CD1c-positive myeloid dendritic cell (primary cell): Measurements from ENCODE around the gene HDLBP.

Source experiments
- DNase-seq: peaks from one replicate; pipeline ENCODE4 v3.0.0-alpha.2; 2016; ENCODE audit errors: extremely low spot score

HDLBP gene

GRCh38 chr2:241191081-241191480 is 124.4 kb downstream of the HDLBP start:
- no peak for DNase-seq

- DNase-seq = no peak
Observed at GRCh38 chr2:241190291-241190981, 125.0 kb downstream of the HDLBP start.

- DNase-seq = no peak
Observed at GRCh38 chr2:241189856-241190201, 125.6 kb downstream of the HDLBP start.

- no peak for DNase-seq
Observed at GRCh38 chr2:241189093-241189855, 126.2 kb downstream of the HDLBP start.

- DNase-seq = no peak
Observed at GRCh38 chr2:241188361-241189092, 126.9 kb downstream of the HDLBP start, which contains the start of gene ANO7. Gene ANO7, plus strand, starts transcription at chr2:241188677. Its CDS starts 1,387 bp downstream, at chr2:241190064.

- DNase-seq = no peak
Observed at GRCh38 chr2:241187918-241188234, 127.6 kb downstream of the HDLBP start.

- DNase-seq = no peak
Observed at GRCh38 chr2:241187101-241187917, 128.2 kb downstream of the HDLBP start.

- DNase-seq = no peak
Observed at GRCh38 chr2:241185961-241186360, 129.5 kb downstream of the HDLBP start.

- no peak for DNase-seq
Observed at GRCh38 chr2:241184901-241185300, 130.6 kb downstream of the HDLBP start.

GRCh38 chr2:241183221-241183620 is 132.3 kb downstream of the HDLBP start:
- DNase-seq = no peak

GRCh38 chr2:241182531-241183133 is 132.8 kb downstream of the HDLBP start:
- no peak for DNase-seq

- no peak for DNase-seq
Observed at GRCh38 chr2:241182126-241182525, 133.3 kb downstream of the HDLBP start.

GRCh38 chr2:241180495-241180894 is 135.0 kb downstream of the HDLBP start:
- DNase-seq = no peak

GRCh38 chr2:241179899-241180298 is 135.6 kb downstream of the HDLBP start:
- DNase-seq = no peak

GRCh38 chr2:241178961-241179360 is 136.5 kb downstream of the HDLBP start:
- no peak for DNase-seq

GRCh38 chr2:241177526-241178334 is 137.7 kb downstream of the HDLBP start:
- DNase-seq = no peak
